Glutamatergic neuron (in vitro differentiated cells): ENCODE measurements around the gene SPEM1. TPM values are rescaled to one million over a fixed set of nuclear protein-coding genes. Genes with fewer than 3 reads are reported as not detected.
"Not testable (repeated sequence)": the region's sequence is repeated elsewhere in the genome, so short reads cannot be mapped to it uniquely, and the experiment has no call there.

Experiments used
- DNase-seq: peaks from one replicate; pipeline ENCODE4 v3.0.0; 2022
- H3K27ac Mint-ChIP-seq: one replicate; pipeline ENCODE4 v1.8.0; 2020; ENCODE audit warnings: mild to moderate bottlenecking, mixed read lengths, inconsistent platforms; ENCODE audit not compliant: unreplicated experiment
- H3K27me3 Mint-ChIP-seq: one replicate; pipeline ENCODE4 v1.8.0; 2020; ENCODE audit warnings: mild to moderate bottlenecking, moderate library complexity, mixed read lengths, inconsistent platforms; ENCODE audit not compliant: unreplicated experiment
- H3K36me3 Mint-ChIP-seq: one replicate; pipeline ENCODE4 v1.8.0; 2020; ENCODE audit warnings: mild to moderate bottlenecking, mixed read lengths, inconsistent platforms; ENCODE audit not compliant: unreplicated experiment
- H3K4me1 Mint-ChIP-seq: one replicate; pipeline ENCODE4 v1.8.0; 2020; ENCODE audit warnings: mild to moderate bottlenecking, low read depth, mixed read lengths, inconsistent platforms; ENCODE audit not compliant: unreplicated experiment
- H3K4me3 Mint-ChIP-seq: one replicate; pipeline ENCODE4 v1.8.0; 2020; ENCODE audit warnings: mild to moderate bottlenecking, mixed read lengths, inconsistent platforms; ENCODE audit not compliant: unreplicated experiment
- H3K9me3 Mint-ChIP-seq: one replicate; pipeline ENCODE4 v1.8.0; 2020; ENCODE audit warnings: mild to moderate bottlenecking, moderate library complexity, mixed read lengths, inconsistent platforms; ENCODE audit not compliant: unreplicated experiment
- CTCF ChIP-seq: fragments of 200-600 bp; sonication (generic); IDR thresholded peaks from one replicate; pipeline ENCODE4 v1.5.0; 2021; ENCODE audit not compliant: partially characterized antibody, unreplicated experiment
- total RNA-seq: library from RNA; stranded (reverse); fragmentation: NEBNext Ultra II Directional; extraction: Animal tissue kit (Norgen Biotek cat#: 25700); gene quantifications from one replicate; pipeline ENCODE4 v1.2.1, GENCODE V29; 2021; ENCODE audit not compliant: unreplicated experiment

SPEM1 gene
- total RNA-seq, 1 donor from 2014 or later = not detected

- H3K4me1 Mint-ChIP-seq = no peaks in the 10 kb centered on the region
- no peak for DNase-seq
- H3K36me3 Mint-ChIP-seq = no peaks in the 10 kb centered on the region
- peaks cover 5% of the 10 kb centered on the region for H3K27me3 Mint-ChIP-seq
- H3K9me3 Mint-ChIP-seq = peaks cover 2% of the 10 kb centered on the region
- TF ChIP-seq CTCF = no peak
- H3K27ac Mint-ChIP-seq = no peak overlapping the region
- H3K4me3 Mint-ChIP-seq = no peak overlapping the region
Observed at GRCh38 chr17:7468290-7468689, 48.2 kb downstream of the SPEM1 start.

GRCh38 chr17:7468804-7469389 is 48.8 kb downstream of the SPEM1 start:
- Mint-ChIP-seq H3K27me3 (peaks cover 5% of the 10 kb centered on the region), H3K4me1 (no peaks in the 10 kb centered on the region), H3K9me3 (peaks cover 2% of the 10 kb centered on the region), H3K27ac (no peak overlapping the region), H3K36me3 (no peaks in the 10 kb centered on the region), H3K4me3 (no peak overlapping the region)
- no peak for DNase-seq
- TF ChIP-seq CTCF = no peak

- not testable (repeated sequence) for H3K27ac Mint-ChIP-seq, H3K4me3 Mint-ChIP-seq, H3K9me3 Mint-ChIP-seq, H3K27me3 Mint-ChIP-seq, DNase-seq, H3K4me1 Mint-ChIP-seq, H3K36me3 Mint-ChIP-seq
Observed at GRCh38 chr17:7469843-7470242, 49.7 kb downstream of the SPEM1 start.

GRCh38 chr17:7470457-7470973 is 50.4 kb downstream of the SPEM1 start:
- H3K27ac Mint-ChIP-seq, H3K4me1 Mint-ChIP-seq: not testable (repeated sequence)

More at GRCh38 chr17:7470457-7470973, 50.4 kb downstream of the SPEM1 start:
- H3K4me3 Mint-ChIP-seq, H3K9me3 Mint-ChIP-seq, H3K36me3 Mint-ChIP-seq, H3K27me3 Mint-ChIP-seq, DNase-seq: not testable (repeated sequence)

Other genes with a start within 250 kb of the SPEM1 start
- gene ASGR1, start 241.0 kb upstream of the SPEM1 start, total RNA-seq = 29.0 TPM
- gene DLG4, start 200.5 kb upstream of the SPEM1 start, total RNA-seq = 157 TPM
- gene ACADVL, start 200.4 kb upstream of the SPEM1 start, total RNA-seq = 375 TPM
- 79.1 TPM for gene DVL2, start 185.8 kb upstream of the SPEM1 start, total RNA-seq
- 72.3 TPM for gene PHF23, start 180.9 kb upstream of the SPEM1 start, total RNA-seq
- gene GABARAP, start 177.9 kb upstream of the SPEM1 start, total RNA-seq = 908 TPM
- gene CTDNEP1, start 168.6 kb upstream of the SPEM1 start, total RNA-seq = 185 TPM
- 34.1 TPM for gene ELP5, start 168.1 kb upstream of the SPEM1 start, total RNA-seq
- gene CLDN7, start 157.8 kb upstream of the SPEM1 start, total RNA-seq = 0.44 TPM
- 0.42 TPM for gene SLC2A4, start 138.6 kb upstream of the SPEM1 start, total RNA-seq
- gene YBX2, start 125.7 kb upstream of the SPEM1 start, total RNA-seq = 1.3 TPM
- gene EIF5A, start 112.7 kb upstream of the SPEM1 start, total RNA-seq = 347 TPM
- gene GPS2, start 105.0 kb upstream of the SPEM1 start, total RNA-seq = 98.3 TPM
- 97.6 TPM for gene NEURL4, start 91.0 kb upstream of the SPEM1 start, total RNA-seq
- gene ACAP1, start 83.8 kb upstream of the SPEM1 start, total RNA-seq = not detected
- gene KCTD11, start 68.2 kb upstream of the SPEM1 start, total RNA-seq = 2.2 TPM
- not detected for gene TMEM95, start 65.2 kb upstream of the SPEM1 start, total RNA-seq
- 0.34 TPM for gene TNK1, start 39.2 kb upstream of the SPEM1 start, total RNA-seq
- 78.1 TPM for gene PLSCR3, start 25.8 kb upstream of the SPEM1 start, total RNA-seq
- 51.6 TPM for gene TMEM256, start 16.2 kb upstream of the SPEM1 start, total RNA-seq
- gene NLGN2, start 12.5 kb upstream of the SPEM1 start, total RNA-seq = 90.8 TPM
- gene SPEM2, start 5.3 kb downstream of the SPEM1 start, total RNA-seq = not detected
- not detected for gene SPEM3, start 8.5 kb downstream of the SPEM1 start, total RNA-seq
- gene TMEM102, start 15.1 kb downstream of the SPEM1 start, total RNA-seq = 0.42 TPM
- gene FGF11, start 19.2 kb downstream of the SPEM1 start, total RNA-seq = 4.8 TPM
- 16.4 TPM for gene CHRNB1, start 24.7 kb downstream of the SPEM1 start, total RNA-seq
- 25.1 TPM for gene ZBTB4, start 59.3 kb downstream of the SPEM1 start, total RNA-seq
- gene SLC35G6, start 61.1 kb downstream of the SPEM1 start, total RNA-seq = 0.34 TPM
- 200 TPM for gene POLR2A, start 64.0 kb downstream of the SPEM1 start, total RNA-seq
- 0.83 TPM for gene TNFSF12, start 128.7 kb downstream of the SPEM1 start, total RNA-seq
- not detected for gene TNFSF13, start 138.4 kb downstream of the SPEM1 start, total RNA-seq
- 66.4 TPM for gene SENP3, start 141.6 kb downstream of the SPEM1 start, total RNA-seq
- not detected for gene CD68, start 159.3 kb downstream of the SPEM1 start, total RNA-seq
- gene MPDU1, start 163.5 kb downstream of the SPEM1 start, total RNA-seq = 60.2 TPM
- 1.7 TPM for gene SOX15, start 169.8 kb downstream of the SPEM1 start, total RNA-seq
- 108 TPM for gene FXR2, start 194.6 kb downstream of the SPEM1 start, total RNA-seq
- gene SAT2, start 207.5 kb downstream of the SPEM1 start, total RNA-seq = 97.3 TPM
- gene SHBG, start 209.8 kb downstream of the SPEM1 start, total RNA-seq = not detected
- 11.3 TPM for gene ATP1B2, start 230.6 kb downstream of the SPEM1 start, total RNA-seq